CD8-positive, alpha-beta memory T cell (primary cell): Measurements from ENCODE around the gene BRIP1. TPM values are rescaled to one million over a fixed set of nuclear protein-coding genes. Genes with fewer than 3 reads are reported as not detected.
"Not testable (repeated sequence)": the region's sequence is repeated elsewhere in the genome, so short reads cannot be mapped to it uniquely, and the experiment has no call there.

Experiments used
- CTCF ChIA-PET: fragments of 350-600 bp; sonication (Branson Sonifier 250); formaldehyde crosslinking; loops from one replicate; lab custom pipeline; 2021; ENCODE audit warnings: antibody characterized with exemption; lab: Charles Lee
- POLR2A ChIA-PET: fragments of 350-600 bp; sonication (Branson Sonifier 250); formaldehyde crosslinking; loops from one replicate; lab custom pipeline; 2021; ENCODE audit warnings: antibody characterized with exemption; lab: Charles Lee
- DNase-seq, 5 donors: peaks; one replicate each; pipeline versions ENCODE4 v3.0.0 to v3.0.0-alpha.2; 2020 to 2022; ENCODE audit warnings: mixed read lengths in 1 of 5
- H3K27ac ChIP-seq: one replicate; pipeline ENCODE4 v1.7.0; 2013; ENCODE audit warnings: low read depth, mild to moderate bottlenecking, low read length, moderate library complexity
- H3K27me3 ChIP-seq: 2 replicates; pipeline ENCODE4 v1.7.0; 2013; ENCODE audit warnings: low read length, mild to moderate bottlenecking; ENCODE audit not compliant: insufficient read depth, poor library complexity, severe bottlenecking
- H3K36me3 ChIP-seq: 2 replicates; pipeline ENCODE4 v1.7.0; 2013; ENCODE audit warnings: mild to moderate bottlenecking, low read length, moderate library complexity; ENCODE audit not compliant: insufficient read depth
- H3K4me1 ChIP-seq: 2 replicates; pipeline ENCODE4 v1.7.0; 2013; ENCODE audit warnings: mild to moderate bottlenecking, low read length, moderate library complexity; ENCODE audit not compliant: insufficient read depth
- H3K4me3 ChIP-seq: 2 replicates; pipeline ENCODE4 v1.7.0; 2013; ENCODE audit warnings: mild to moderate bottlenecking, low read length
- H3K9me3 ChIP-seq: 2 replicates; pipeline ENCODE4 v1.7.0; 2013; ENCODE audit warnings: mild to moderate bottlenecking, low read length
- H3K27ac Mint-ChIP-seq, 8 donors: one replicate each; pipeline ENCODE4 v1.8.0; 2020 to 2021; ENCODE audit warnings: mixed read lengths in 8 of 8, mild to moderate bottlenecking in 6 of 8, inconsistent platforms in 3 of 8, moderate library complexity in 3 of 8
- H3K27me3 Mint-ChIP-seq, 2 donors: one replicate each; pipeline ENCODE4 v1.8.0; 2020 to 2021; ENCODE audit warnings: mixed read lengths in 2 of 2, mild to moderate bottlenecking in 1 of 2, moderate library complexity in 1 of 2
- H3K36me3 Mint-ChIP-seq, 3 donors: one replicate each; pipeline ENCODE4 v1.8.0; 2020 to 2021; ENCODE audit warnings: mixed read lengths in 3 of 3, inconsistent platforms in 1 of 3, mild to moderate bottlenecking in 1 of 3
- H3K4me1 Mint-ChIP-seq, 3 donors: one replicate each; pipeline ENCODE4 v1.8.0; 2020 to 2021; ENCODE audit warnings: mixed read lengths in 3 of 3, inconsistent platforms in 1 of 3, mild to moderate bottlenecking in 1 of 3
- H3K4me3 Mint-ChIP-seq, 7 donors: one replicate each; pipeline ENCODE4 v1.8.0; 2020 to 2021; ENCODE audit warnings: mixed read lengths in 7 of 7, mild to moderate bottlenecking in 6 of 7, moderate library complexity in 4 of 7, inconsistent platforms in 2 of 7
- H3K9me3 Mint-ChIP-seq, 5 donors: one replicate each; pipeline ENCODE4 v1.8.0; 2020 to 2022; ENCODE audit warnings: mixed read lengths in 5 of 5, mild to moderate bottlenecking in 3 of 5, moderate library complexity in 2 of 5, inconsistent platforms in 1 of 5
- polyA plus RNA-seq: library from polyadenylated mRNA; unstranded; fragments of 300-500 nt; fragmentation: Illumina TruSeq; gene quantifications from one replicate; pipeline ENCODE4 v1.2.3, GENCODE V29; 2021
- total RNA-seq, 2 experiments: library from RNA; stranded (reverse); gene quantifications; one replicate each; pipeline ENCODE4 v1.2.3, GENCODE V29; 2021

The BRIP1 gene
- total and polyA plus RNA-seq, 3 experiments from 2014 or later = 0.86 to 11.7 (median 11.3) TPM

DNA sequence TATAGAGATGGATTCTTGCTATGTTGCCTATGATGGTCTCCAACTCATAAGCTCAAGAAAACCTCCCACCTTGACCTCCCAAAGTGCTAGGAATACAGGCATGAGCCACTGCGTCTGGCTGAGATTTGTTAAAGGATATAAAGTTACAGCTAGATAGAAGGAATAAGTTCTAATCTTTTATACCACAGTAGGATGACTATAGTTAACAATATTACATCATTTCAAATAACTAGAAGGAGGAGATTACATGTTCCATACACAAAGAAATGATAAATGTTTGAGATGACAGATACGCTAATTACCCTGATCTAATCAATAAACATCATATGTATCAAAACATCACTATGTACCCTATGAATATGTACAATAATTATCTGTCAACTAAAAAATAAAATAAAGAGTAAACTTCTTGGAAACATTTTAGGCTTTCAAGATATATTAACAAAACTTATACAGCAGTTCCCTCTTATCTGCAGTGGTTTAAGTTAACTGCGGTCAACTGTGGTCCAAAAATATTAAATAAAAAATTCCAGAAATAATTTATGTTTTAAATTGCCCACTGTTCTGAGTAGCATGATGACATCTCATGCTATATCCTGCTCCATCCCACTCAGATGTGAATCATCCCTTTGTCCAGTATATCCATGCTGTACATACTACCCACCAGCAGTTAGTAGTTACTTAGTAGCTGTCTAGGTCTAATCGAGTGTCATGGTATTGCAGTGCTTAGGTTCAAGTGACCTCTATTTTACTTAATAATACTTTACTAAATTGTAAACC is 143.1 kb downstream of the BRIP1 start:
- H3K27ac Mint-ChIP-seq = no peak overlapping the region
- CTCF ChIA-PET = no interaction called here
- Histone ChIP-seq H3K9me3 (peaks cover 10% of the 10 kb centered on the region), H3K27me3 (no peaks in the 10 kb centered on the region), H3K4me1 (no peaks in the 10 kb centered on the region), H3K27ac (no peak overlapping the region), H3K4me3 (no peak overlapping the region), H3K36me3 (no peaks in the 10 kb centered on the region)
- peaks cover 14 to 25% (median 25%) of the 10 kb centered on the region in 5 donors for H3K9me3 Mint-ChIP-seq
- H3K36me3 Mint-ChIP-seq = peaks cover 0 to 25% (median 1%) of the 10 kb centered on the region in 3 donors
- no peaks in the 10 kb centered on the region for H3K27me3 Mint-ChIP-seq
- POLR2A ChIA-PET = no interaction called here
- H3K4me3 Mint-ChIP-seq = no peak overlapping the region
- no peak for DNase-seq
- no peaks in the 10 kb centered on the region for H3K4me1 Mint-ChIP-seq

DNA sequence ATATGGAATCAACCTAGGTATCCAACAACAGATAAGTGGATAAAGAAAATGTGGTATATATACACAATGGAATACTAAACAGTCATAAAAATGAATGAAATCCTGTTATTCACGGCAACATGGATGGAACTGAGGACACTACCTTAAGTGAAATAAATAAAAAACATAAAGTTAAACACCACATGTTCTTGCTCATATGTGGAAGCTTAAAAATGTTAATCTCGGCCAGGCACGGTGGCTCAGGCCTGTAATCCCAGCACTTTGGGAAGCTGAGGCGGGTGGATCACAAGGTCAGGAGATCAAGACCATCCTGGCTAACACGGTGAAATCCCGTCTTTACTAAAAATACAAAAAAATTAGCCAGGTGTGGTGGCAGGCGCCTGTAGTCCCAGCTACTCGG is 144.1 kb downstream of the BRIP1 start:
- H3K4me3 ChIP-seq, H3K27ac Mint-ChIP-seq, H3K4me1 Mint-ChIP-seq, H3K27me3 Mint-ChIP-seq, H3K4me3 Mint-ChIP-seq, H3K27me3 ChIP-seq, POLR2A ChIA-PET, CTCF ChIA-PET, H3K27ac ChIP-seq, H3K9me3 ChIP-seq, H3K4me1 ChIP-seq, DNase-seq, H3K36me3 ChIP-seq: not testable (repeated sequence)
- Mint-ChIP-seq H3K9me3 (peaks cover 14 to 25% (median 25%) of the 10 kb centered on the region in 5 donors), H3K36me3 (peaks cover 0 to 28% (median 3%) of the 10 kb centered on the region in 3 donors)

DNA sequence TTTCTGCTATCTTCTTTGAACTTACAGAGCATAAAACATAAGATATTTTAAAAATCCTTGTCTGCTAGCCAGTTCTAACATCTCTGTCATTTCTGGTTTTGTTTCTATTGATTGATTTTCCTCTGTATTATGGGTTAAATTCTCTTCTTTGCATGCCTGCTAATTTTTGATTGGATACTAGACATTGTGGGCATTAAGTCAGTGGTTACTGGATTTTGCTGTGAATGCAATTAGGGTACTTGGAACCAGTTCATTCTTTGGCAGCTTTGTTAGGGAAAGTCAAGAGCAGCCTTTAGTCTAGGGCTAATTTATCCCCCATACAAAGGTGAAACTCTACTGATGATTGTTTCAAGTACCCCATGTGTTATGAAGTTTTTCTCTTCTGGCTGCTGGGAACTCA is 145.3 kb downstream of the BRIP1 start:
- Histone ChIP-seq H3K36me3 (no peaks in the 10 kb centered on the region), H3K9me3 (peaks cover 10% of the 10 kb centered on the region), H3K4me1 (no peaks in the 10 kb centered on the region), H3K4me3 (no peak overlapping the region), H3K27me3 (no peaks in the 10 kb centered on the region), H3K27ac (no peak overlapping the region)
- DNase-seq = no peak
- ChIA-PET POLR2A (no interaction called here), CTCF (no interaction called here)
- no peaks in the 10 kb centered on the region for H3K27me3 Mint-ChIP-seq
- H3K9me3 Mint-ChIP-seq = peaks cover 14 to 25% (median 25%) of the 10 kb centered on the region in 5 donors
- no peaks in the 10 kb centered on the region for H3K4me1 Mint-ChIP-seq
- H3K27ac Mint-ChIP-seq = no peak overlapping the region
- no peak overlapping the region for H3K4me3 Mint-ChIP-seq
- H3K36me3 Mint-ChIP-seq = peaks cover 0 to 28% (median 3%) of the 10 kb centered on the region in 3 donors

DNA sequence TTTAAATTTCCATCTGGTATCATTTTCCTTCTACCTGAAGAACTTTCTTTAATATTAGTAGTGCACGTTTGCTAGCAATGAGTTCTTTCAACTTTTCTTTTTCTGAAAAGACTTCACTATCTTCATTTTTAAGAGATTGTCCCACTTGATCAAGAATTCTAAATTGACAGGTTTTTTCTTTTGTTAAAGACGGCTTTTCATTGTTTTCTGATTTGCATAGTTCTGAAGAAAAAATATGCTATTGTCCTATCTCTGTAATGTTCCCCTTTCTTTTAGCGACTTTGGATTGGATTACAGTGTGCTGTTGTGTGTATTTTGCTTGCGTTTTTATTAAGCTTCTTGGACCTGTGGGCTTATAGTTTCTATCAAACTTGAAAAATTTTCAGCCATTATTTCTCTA is 146.0 kb downstream of the BRIP1 start:
- no peak overlapping the region for H3K27ac Mint-ChIP-seq
- H3K27me3 ChIP-seq = no peaks in the 10 kb centered on the region
- POLR2A ChIA-PET = no interaction called here
- H3K27me3 Mint-ChIP-seq = no peaks in the 10 kb centered on the region
- CTCF ChIA-PET = no interaction called here
- H3K9me3 ChIP-seq = peaks cover 10% of the 10 kb centered on the region
- no peak overlapping the region for H3K4me3 ChIP-seq
- H3K27ac ChIP-seq = no peak overlapping the region
- H3K4me3 Mint-ChIP-seq = no peak overlapping the region
- H3K36me3 Mint-ChIP-seq = peaks cover 0 to 28% (median 3%) of the 10 kb centered on the region in 3 donors
- H3K36me3 ChIP-seq = no peaks in the 10 kb centered on the region
- peaks cover 14 to 25% (median 25%) of the 10 kb centered on the region in 5 donors for H3K9me3 Mint-ChIP-seq
- H3K4me1 ChIP-seq = no peaks in the 10 kb centered on the region
- no peaks in the 10 kb centered on the region for H3K4me1 Mint-ChIP-seq
- no peak for DNase-seq

DNA sequence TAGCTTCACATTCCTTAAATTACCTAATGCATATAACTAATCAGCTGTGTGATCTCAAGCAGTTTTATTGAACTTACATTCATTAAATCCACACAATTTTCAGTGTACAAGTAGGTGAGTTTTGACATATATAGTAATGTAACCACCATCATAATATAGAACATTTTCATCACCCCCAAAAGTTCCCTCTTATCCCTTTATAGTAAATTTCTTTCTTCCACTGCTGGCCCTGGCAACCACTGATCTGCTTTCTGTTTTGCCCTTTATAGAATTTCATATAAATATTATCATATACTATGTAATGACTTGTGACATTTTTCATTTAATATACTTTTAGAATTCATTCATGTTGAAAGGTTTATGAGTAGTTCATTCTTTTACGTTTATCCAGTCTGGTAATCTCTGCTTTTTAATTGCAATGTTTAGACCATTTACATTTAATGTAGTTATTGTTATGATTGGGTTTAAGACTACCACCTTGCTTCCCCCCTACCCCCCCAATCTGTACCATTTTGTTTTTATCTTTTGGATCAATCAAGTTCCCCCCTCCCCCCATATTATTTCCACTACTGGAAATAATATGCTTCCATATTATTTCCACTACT is 147.0 kb downstream of the BRIP1 start:
- H3K27me3 ChIP-seq = no peaks in the 10 kb centered on the region
- H3K27me3 Mint-ChIP-seq = no peaks in the 10 kb centered on the region
- H3K36me3 ChIP-seq = no peaks in the 10 kb centered on the region
- ChIA-PET CTCF (no interaction called here), POLR2A (no interaction called here)
- H3K4me3 ChIP-seq = no peak overlapping the region
- H3K27ac Mint-ChIP-seq = no peak overlapping the region
- H3K4me1 ChIP-seq = no peaks in the 10 kb centered on the region
- no peak overlapping the region for H3K4me3 Mint-ChIP-seq
- peaks cover 14 to 25% (median 25%) of the 10 kb centered on the region in 5 donors for H3K9me3 Mint-ChIP-seq
- H3K27ac ChIP-seq = no peak overlapping the region
- H3K36me3 Mint-ChIP-seq = peaks cover 0 to 29% (median 3%) of the 10 kb centered on the region in 3 donors
- no peaks in the 10 kb centered on the region for H3K4me1 Mint-ChIP-seq
- no peak for DNase-seq
- peaks cover 10% of the 10 kb centered on the region for H3K9me3 ChIP-seq

DNA sequence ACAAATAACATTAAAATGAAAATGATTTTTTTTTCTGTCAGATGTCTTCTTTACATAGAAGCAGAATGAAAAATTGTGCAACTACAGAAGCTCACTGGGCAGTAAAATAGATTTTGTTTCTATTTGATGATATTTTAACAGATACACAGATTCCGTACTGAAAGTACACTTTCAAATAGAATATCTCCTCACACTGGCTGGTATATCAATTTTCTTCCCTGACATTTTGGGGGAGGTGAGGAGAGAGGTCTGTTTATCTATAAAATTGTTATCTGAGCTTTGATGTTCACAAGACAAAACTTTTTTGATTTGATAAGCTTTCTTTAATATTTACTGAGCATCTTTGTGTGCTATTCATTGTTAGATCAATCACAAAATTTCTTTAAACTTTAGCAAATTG is 148.0 kb downstream of the BRIP1 start:
- Histone ChIP-seq H3K4me3 (no peak overlapping the region), H3K36me3 (no peaks in the 10 kb centered on the region), H3K27ac (no peak overlapping the region), H3K27me3 (no peaks in the 10 kb centered on the region), H3K4me1 (no peaks in the 10 kb centered on the region), H3K9me3 (peaks cover 10% of the 10 kb centered on the region)
- CTCF ChIA-PET = no interaction called here
- Mint-ChIP-seq H3K9me3 (peaks cover 14 to 25% (median 25%) of the 10 kb centered on the region in 5 donors), H3K36me3 (peaks cover 0 to 33% (median 3%) of the 10 kb centered on the region in 3 donors), H3K4me1 (no peaks in the 10 kb centered on the region), H3K27me3 (no peaks in the 10 kb centered on the region), H3K27ac (no peak overlapping the region), H3K4me3 (no peak overlapping the region)
- POLR2A ChIA-PET = no interaction called here
- DNase-seq = no peak

DNA sequence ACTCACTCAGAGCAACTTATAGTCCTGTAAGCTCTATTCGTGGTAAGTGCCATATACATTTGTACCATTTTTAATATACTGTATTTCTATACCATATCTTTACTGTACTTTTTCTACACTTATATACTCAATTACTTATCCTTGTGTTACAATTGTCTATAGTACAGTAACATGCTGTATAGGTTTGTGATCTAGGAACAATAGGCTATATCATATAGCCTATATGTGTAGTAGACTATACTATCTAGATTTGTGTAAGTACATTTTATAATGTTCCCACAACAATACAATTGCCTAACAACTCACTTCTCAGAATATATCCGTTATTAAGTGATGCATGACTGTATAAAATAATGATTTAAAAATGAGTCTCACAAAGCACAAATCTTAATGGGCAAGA is 149.0 kb downstream of the BRIP1 start:
- CTCF ChIA-PET = no interaction called here
- Mint-ChIP-seq H3K36me3 (peaks cover 0 to 31% (median 3%) of the 10 kb centered on the region in 3 donors), H3K9me3 (peaks cover 14 to 25% (median 25%) of the 10 kb centered on the region in 5 donors), H3K4me3 (no peak overlapping the region), H3K27me3 (no peaks in the 10 kb centered on the region), H3K4me1 (no peaks in the 10 kb centered on the region), H3K27ac (no peak overlapping the region)
- peaks cover 10% of the 10 kb centered on the region for H3K9me3 ChIP-seq
- DNase-seq = no peak
- no peaks in the 10 kb centered on the region for H3K27me3 ChIP-seq
- POLR2A ChIA-PET = no interaction called here
- H3K36me3 ChIP-seq = no peaks in the 10 kb centered on the region
- no peak overlapping the region for H3K4me3 ChIP-seq
- no peaks in the 10 kb centered on the region for H3K4me1 ChIP-seq
- no peak overlapping the region for H3K27ac ChIP-seq

DNA sequence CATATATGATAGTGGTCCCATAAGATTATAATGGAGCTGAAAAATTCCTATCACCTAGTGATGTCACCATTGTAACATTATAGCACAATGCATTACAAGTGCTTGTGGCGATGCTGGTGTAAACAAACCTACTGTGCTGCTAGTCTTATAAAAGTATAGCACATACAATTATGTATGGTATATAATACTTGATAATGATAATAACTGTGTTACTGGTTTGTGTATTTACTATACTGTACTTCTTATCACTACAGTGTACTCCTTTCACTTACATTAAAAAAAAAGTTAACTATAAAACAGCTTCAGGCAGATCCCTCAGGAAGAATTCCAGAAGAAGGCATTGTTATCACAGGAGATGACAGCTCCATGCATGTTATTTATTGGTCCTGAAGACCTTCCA is 150.3 kb downstream of the BRIP1 start:
- H3K4me3 Mint-ChIP-seq = no peak overlapping the region
- no peaks in the 10 kb centered on the region for H3K27me3 Mint-ChIP-seq
- H3K4me1 Mint-ChIP-seq = no peaks in the 10 kb centered on the region
- ChIA-PET CTCF (no interaction called here), POLR2A (no interaction called here)
- H3K27me3 ChIP-seq = no peaks in the 10 kb centered on the region
- DNase-seq = no peak
- no peak overlapping the region for H3K27ac Mint-ChIP-seq
- H3K9me3 ChIP-seq = peaks cover 6% of the 10 kb centered on the region
- H3K36me3 Mint-ChIP-seq = peaks cover 3 to 28% (median 4%) of the 10 kb centered on the region in 3 donors
- no peak overlapping the region for H3K27ac ChIP-seq
- peaks cover 8 to 20% (median 15%) of the 10 kb centered on the region in 5 donors for H3K9me3 Mint-ChIP-seq
- H3K4me1 ChIP-seq = no peaks in the 10 kb centered on the region
- H3K4me3 ChIP-seq = no peak overlapping the region
- H3K36me3 ChIP-seq = no peaks in the 10 kb centered on the region
